NCI-H2171 (cell line): ENCODE data around the gene CNTNAP5.
A peak's percentile ranks its signal among the peaks of the same experiment; 100 is the strongest.

Source experiments
- DNase-seq: peaks from one replicate; lab custom pipeline; 2025; lab: John Stamatoyannopoulos, UW

CNTNAP5 gene

GRCh38 chr2:124267794-124268193, 242.7 kb downstream of the CNTNAP5 start:
- no peak for DNase-seq

- DNase-seq, result no peak
These were observed 244.3 kb downstream of the CNTNAP5 start for GRCh38 chr2:124269348-124269747.

- DNase-seq, result no peak
These were observed 247.3 kb downstream of the CNTNAP5 start for GRCh38 chr2:124272261-124272841.

GRCh38 chr2:124281541-124281940, 256.5 kb downstream of the CNTNAP5 start:
- no peak for DNase-seq

DNA sequence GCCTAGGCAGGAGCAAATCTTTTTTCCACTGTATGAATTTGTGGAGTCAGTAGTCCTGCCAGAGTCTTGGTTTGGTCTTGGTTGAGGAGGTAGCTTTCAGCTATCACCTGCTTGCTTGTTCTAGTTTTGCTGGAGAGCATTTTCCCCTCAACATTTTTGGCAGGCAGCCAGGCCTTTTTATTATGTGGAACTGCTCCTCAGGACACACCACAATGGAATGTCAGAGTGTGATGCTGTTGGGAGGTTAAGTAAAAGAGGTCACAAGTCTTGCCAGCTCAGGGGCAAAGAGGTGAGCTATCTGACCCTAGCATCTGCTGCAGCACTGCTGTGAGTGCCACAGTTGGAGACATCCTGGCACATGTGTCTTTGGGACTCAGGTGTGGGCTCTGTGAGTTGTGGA, 258.0 kb downstream of the CNTNAP5 start:
- peak; percentile 20 for DNase-seq

DNA sequence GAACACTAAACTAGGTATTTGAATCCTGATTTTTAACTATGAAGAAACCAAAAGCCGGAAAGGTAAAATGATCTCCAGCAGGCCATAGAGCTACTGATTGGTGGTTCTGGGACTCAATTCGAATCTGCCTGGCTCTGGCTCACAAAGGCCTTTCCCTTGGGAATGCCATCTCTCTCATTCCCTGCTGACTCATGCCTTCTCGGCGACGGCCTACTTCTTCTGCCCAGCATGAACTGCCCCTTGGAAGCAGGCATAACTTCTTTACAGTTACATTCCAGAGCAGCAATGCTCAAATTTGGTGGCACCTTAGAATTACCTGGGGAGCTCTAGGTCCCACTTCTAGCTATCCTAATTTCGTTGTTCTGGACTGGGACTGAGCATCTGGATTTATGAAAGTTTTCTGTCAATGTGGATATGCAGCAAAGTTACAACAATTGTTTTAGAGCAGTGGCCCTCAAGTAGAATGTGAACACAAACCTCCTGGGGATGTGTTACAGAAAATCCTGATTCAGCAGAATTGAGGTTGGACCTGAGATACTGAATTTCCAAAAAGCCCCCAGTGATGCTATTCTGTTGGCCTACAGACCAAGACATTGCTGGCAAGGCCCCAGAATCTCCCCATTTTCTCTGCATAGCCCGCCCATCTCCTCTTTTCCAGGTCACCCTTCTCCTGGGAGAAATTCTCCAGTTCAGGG, 261.1 kb downstream of the CNTNAP5 start:
- no peak for DNase-seq

- DNase-seq, result no peak
These were observed 264.0 kb downstream of the CNTNAP5 start for GRCh38 chr2:124289060-124289459.

DNA sequence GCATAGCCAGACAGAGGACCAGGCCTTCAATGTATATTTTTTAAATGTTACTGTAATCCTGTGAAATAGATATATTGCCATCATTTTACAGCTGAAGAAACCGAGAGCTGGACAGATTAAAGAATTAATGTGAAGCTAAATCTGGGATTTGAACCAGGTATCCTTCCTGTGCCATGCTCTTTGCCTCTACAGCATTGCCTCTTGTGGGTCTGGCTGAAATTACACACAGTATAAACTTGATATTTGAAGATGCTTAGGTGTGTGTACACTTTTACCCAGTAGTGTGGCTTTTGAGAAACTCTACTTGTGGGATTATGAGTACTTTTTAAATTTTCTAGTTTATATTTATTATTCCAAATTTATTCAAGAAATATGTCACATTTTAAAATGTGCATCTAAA, 264.5 kb downstream of the CNTNAP5 start:
- no peak for DNase-seq

GRCh38 chr2:124296470-124296869, 271.4 kb downstream of the CNTNAP5 start:
- DNase-seq, result no peak

- no peak for DNase-seq
These were observed 276.8 kb downstream of the CNTNAP5 start for GRCh38 chr2:124301915-124302314.

- no peak for DNase-seq
These were observed 283.4 kb downstream of the CNTNAP5 start for GRCh38 chr2:124308319-124309062.

GRCh38 chr2:124309563-124310138, 284.6 kb downstream of the CNTNAP5 start:
- no peak for DNase-seq

- no peak for DNase-seq
These were observed 285.6 kb downstream of the CNTNAP5 start for GRCh38 chr2:124310671-124311070.

GRCh38 chr2:124314084-124314483, 289.0 kb downstream of the CNTNAP5 start:
- DNase-seq, result no peak

DNA sequence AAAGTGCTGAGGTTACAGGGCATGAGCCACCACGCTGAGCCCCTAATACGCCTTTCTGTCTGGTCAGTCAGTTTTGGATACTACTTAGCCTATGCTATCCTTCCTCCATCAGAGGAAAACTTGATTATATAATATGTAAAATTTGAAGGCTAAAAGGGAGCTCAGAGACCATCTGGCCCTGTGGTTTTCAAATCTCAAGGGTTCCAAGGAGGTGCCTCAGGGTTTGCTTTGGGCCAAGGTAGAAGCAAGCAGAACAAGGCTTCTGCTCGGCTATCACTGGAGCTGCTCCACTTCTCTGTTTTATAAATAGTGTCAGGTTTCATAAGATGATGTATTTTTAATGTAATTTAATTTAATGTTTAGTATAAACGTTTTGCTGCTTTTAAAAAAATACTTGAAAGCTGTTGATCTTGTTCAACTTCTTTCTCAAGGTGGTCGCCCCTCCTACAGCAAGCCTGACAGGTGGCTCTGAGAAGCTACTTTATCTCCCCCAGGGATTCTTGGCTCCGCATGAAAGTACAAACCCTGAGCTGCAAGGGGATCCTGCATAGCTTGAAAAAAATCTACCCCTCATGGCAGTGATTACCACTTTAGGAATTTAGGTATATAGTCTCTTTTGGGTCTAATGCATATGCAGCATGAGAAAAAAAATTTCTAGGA, 290.3 kb downstream of the CNTNAP5 start:
- DNase-seq, result peak; percentile 77

DNA sequence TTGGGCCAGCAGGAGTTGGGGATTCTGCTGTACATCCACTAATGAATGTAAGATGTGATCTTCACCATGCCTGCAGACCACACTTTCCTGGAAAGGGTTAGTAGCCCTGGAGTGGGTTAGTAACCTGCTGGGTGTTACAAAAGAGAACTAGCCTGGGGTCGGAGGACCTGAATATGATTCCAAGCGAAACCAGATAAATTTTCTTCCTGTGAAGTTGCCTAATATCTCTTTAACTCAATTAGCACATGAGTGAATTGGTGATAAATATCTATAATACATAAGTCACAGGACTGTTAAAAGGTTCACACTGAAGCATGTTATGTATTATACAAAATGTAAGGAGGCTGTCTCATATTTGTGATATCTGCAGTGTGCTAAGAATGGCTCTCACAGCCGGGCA, 291.0 kb downstream of the CNTNAP5 start:
- DNase-seq, result no peak

GRCh38 chr2:124316881-124317605, 292.0 kb downstream of the CNTNAP5 start:
- DNase-seq, result peak; percentile 69

GRCh38 chr2:124317628-124318027, 292.5 kb downstream of the CNTNAP5 start:
- no peak for DNase-seq

DNA sequence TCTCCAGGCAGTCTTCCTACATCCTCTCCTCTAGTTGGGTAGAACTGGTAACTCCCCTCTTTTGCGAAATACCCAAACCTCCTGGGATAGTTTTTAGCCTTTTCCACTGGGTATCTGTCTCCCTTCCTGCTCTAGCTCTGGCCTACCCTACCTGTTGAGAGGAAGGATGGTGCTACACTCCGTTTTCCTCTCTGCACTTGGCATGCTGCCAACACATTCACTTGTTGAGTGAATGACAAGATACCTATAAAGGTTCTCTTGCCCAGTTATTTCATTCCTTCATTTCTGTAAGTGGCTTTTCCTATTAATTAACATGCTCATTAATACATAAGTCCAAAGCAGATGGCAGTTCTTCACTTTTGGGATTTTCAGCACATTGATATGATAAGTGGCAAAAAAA, 293.8 kb downstream of the CNTNAP5 start:
- DNase-seq, result no peak

DNA sequence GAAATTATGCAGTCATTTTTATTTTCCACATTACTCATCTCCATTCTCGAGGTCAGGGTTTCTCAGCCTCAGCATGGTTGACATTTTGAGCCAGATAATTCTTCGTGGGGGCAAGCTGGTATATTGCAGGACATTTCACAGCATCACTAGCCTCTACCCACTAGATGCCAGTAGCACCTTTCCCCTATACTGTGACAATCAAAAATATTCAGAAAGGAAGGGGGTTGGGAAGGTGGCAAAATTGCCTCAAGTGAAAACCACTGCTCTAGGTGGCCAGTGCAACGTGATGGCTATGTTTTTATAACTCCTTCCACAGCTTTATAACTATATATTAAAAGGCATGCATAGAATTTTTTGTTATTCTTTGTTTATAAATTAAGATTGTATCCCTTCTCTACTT, 294.5 kb downstream of the CNTNAP5 start:
- no peak for DNase-seq

- DNase-seq, result peak; percentile 61
These were observed 295.1 kb downstream of the CNTNAP5 start for GRCh38 chr2:124320051-124320688.
